Duodenal mucosa (tissue), 2 donors: ENCODE data around the gene CPA2.
"Not testable (repeated sequence)": the region's sequence is repeated elsewhere in the genome, so short reads cannot be mapped to it uniquely, and the experiment has no call there.

Experiments
- H3K27ac ChIP-seq: one replicate; pipeline ENCODE4 v1.7.0; 2013; ENCODE audit warnings: low read depth, low read length
- H3K27me3 ChIP-seq, 2 donors: one replicate each; pipeline ENCODE4 v1.7.0; 2013; ENCODE audit warnings: low read length in 2 of 2, control low read depth in 1 of 2; ENCODE audit not compliant: insufficient read depth in 2 of 2, control insufficient read depth in 1 of 2
- H3K36me3 ChIP-seq, 2 donors: one replicate each; pipeline ENCODE4 v1.7.0; 2013; ENCODE audit warnings: low read length in 2 of 2, control low read depth in 1 of 2; ENCODE audit not compliant: insufficient read depth in 2 of 2, control insufficient read depth in 1 of 2
- H3K4me1 ChIP-seq, 2 donors: one replicate each; pipeline ENCODE4 v1.7.0; 2013; ENCODE audit warnings: low read length in 2 of 2, control low read depth in 1 of 2; ENCODE audit not compliant: insufficient read depth in 2 of 2, control insufficient read depth in 1 of 2
- H3K4me3 ChIP-seq, 2 donors: one replicate each; pipeline ENCODE4 v1.7.0; 2013; ENCODE audit warnings: low read length in 2 of 2, low read depth in 1 of 2
- H3K9ac ChIP-seq, 2 donors: one replicate each; pipeline ENCODE4 v1.7.0; 2013; ENCODE audit warnings: low read length in 2 of 2, low read depth in 1 of 2
- H3K9me3 ChIP-seq, 2 donors: one replicate each; pipeline ENCODE4 v1.7.0; 2013; ENCODE audit warnings: low read length in 2 of 2, control low read depth in 1 of 2; ENCODE audit not compliant: control insufficient read depth in 1 of 2

The CPA2 gene

DNA sequence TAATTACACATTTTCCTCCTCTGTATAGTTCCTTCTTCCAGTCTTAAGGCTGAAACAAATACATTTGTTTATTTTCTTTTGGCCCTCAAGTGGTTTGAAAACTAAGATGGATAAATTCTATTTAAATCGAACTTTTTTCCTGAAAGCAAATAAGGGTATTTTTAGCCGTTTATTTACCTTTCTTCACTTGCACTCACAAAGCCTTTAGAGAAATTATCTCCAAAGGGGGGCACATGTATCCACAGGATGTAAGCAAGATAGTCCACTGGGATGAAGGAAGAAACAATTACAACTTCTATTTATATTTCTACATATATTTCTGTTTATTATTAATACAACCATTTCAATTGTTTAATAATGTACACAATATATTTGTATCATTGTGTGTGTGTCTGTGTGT lies 36.5 kb downstream of the CPA2 start:
- H3K27ac ChIP-seq: no peak overlapping the region
- H3K4me1 ChIP-seq: peaks cover 0 to 9% of the 10 kb centered on the region in 2 donors
- H3K9ac ChIP-seq: no peak overlapping the region
- H3K9me3 ChIP-seq: no peaks in the 10 kb centered on the region
- H3K27me3 ChIP-seq: no peaks in the 10 kb centered on the region
- no peak overlapping the region for H3K4me3 ChIP-seq
- no peaks in the 10 kb centered on the region for H3K36me3 ChIP-seq

DNA sequence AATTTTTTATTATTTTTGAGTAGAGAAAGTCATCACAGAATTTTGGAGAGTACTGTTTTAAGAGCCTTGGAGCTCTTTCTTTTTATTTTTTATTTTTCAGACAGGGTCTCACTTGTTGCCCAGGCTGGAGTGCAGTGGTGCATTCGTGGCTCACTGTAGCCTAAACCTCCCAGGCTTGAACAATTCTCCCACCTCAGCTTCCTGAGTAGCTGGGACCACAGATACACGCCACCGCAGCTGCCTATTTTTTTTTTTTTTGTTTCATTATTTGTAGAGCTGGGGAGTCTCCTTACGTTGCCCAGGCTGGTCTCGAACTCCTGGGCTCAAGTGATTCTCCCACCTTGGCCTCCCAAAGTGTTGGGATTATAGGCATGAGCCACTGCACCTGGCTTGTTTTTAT lies 36.9 kb downstream of the CPA2 start:
- Histone ChIP-seq H3K27ac (no peak overlapping the region), H3K4me3 (no peak overlapping the region), H3K4me1 (peaks cover 0 to 9% of the 10 kb centered on the region in 2 donors), H3K9ac (no peak overlapping the region), H3K27me3 (no peaks in the 10 kb centered on the region), H3K36me3 (no peaks in the 10 kb centered on the region), H3K9me3 (no peaks in the 10 kb centered on the region)

DNA sequence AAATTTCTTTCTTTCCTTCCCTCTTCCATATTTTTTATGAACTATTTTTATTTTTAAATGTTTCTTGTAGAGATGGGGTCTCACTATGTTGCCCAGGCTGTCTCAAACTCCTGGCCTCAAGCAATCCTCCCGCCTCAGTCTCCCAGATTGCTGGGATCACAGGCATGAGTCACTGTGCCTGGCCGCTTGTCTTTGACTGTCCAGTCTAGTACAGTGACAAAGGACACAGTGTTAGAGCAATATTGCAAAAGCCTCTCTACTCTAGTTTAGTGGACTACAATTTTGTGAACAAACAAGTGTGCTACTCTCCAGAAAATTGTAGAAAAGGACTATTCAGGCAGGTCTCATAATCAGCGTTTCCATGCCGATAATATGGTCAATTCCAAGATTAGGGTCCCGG lies 37.3 kb downstream of the CPA2 start:
- Histone ChIP-seq H3K36me3 (no peaks in the 10 kb centered on the region), H3K4me3 (no peak overlapping the region), H3K4me1 (peaks cover 0 to 8% of the 10 kb centered on the region in 2 donors), H3K9me3 (no peaks in the 10 kb centered on the region), H3K27ac (no peak overlapping the region), H3K27me3 (no peaks in the 10 kb centered on the region), H3K9ac (no peak overlapping the region)

DNA sequence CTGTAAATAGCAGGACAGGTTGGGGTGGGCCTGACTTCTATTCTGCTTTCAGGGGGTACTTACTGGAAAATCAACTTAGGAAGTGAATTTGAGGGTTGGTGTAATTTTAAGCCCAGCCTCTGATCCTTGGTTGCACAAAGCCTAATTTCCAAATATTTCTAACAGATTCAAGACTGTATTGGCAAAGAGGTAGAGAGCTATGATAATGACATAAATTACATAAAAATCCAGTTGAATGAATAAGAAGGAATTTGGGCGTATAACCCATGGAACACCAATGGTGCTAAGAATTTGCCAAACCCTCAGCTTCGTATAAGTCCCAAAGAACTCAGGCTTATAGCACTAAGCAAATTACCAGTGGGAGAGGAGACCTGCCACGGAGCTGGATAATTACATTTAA lies 38.2 kb downstream of the CPA2 start:
- H3K36me3 ChIP-seq: no peaks in the 10 kb centered on the region
- no peaks in the 10 kb centered on the region for H3K9me3 ChIP-seq
- H3K9ac ChIP-seq: no peak overlapping the region
- no peak overlapping the region for H3K27ac ChIP-seq
- H3K4me1 ChIP-seq: no peaks in the 10 kb centered on the region
- no peak overlapping the region for H3K4me3 ChIP-seq
- H3K27me3 ChIP-seq: no peaks in the 10 kb centered on the region

DNA sequence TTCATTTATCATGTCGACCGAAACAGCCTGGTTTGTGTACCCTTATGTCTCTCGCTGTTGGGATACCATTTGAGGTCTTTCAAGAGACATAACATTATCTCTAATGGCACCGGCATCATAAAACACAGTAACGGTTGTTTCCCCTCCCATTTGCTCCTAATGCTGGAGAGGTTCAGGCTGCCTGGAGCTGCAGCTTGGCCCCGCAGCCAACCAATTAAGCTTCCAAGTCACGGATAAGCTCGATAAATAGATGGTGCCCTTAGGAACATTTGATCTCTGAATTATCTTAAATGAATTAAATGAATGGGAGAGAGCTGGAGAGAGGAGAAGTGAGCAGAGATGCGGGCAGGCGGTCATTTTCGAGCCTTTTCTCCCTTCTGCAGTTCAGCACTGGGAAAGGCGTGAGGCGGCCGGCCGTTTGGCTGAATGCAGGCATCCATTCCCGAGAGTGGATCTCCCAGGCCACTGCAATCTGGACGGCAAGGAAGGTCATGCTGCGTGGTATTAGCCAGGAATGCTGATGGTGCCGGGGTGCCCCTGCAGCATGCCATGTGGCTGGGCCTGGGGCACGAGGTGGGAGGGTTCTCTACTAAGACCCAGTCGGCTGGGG lies 38.9 kb downstream of the CPA2 start:
- no peaks in the 10 kb centered on the region for H3K9me3 ChIP-seq
- H3K4me3 ChIP-seq: no peak overlapping the region
- no peaks in the 10 kb centered on the region for H3K4me1 ChIP-seq
- H3K27ac ChIP-seq: no peak overlapping the region
- no peaks in the 10 kb centered on the region for H3K27me3 ChIP-seq
- no peak overlapping the region for H3K9ac ChIP-seq
- H3K36me3 ChIP-seq: no peaks in the 10 kb centered on the region

DNA sequence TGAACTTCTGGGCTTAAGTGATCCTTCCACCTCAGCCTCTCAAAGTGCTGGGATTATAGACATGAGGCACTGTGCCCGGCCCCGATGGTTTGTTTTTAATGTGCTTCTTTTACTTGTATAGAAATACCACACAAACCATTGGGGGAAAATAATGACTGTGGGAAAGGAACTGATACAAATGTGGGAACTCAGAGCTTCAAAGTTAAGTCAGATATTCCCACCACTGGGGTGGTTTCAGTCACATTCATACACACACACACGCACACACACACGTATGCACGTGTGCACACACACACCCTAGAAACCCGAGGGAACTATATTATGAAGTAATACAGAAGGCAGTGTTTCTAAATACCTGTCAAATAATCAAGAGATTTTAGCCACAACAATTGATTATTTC lies 43.3 kb downstream of the CPA2 start:
- H3K27me3 ChIP-seq: no peaks in the 10 kb centered on the region

DNA sequence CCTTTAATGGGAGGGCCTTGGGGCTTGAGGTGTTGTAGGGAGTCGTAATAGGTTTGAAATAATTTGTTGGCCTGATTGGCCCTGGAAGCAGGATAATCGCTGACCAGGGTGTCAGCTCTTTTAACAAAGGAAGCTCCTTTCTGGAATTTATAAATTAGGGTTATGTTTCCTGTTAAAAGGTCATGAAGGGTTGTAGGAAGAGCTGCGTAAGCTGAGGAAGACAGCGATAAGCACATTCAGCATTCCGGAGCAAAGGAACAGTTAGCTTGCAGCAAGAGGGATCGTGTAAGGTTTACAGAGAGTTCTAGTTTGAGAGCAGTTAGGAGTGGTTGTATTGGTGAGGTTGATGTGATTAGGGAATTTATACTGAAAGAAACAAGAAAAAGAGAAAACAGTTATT lies 47.6 kb downstream of the CPA2 start:
- H3K9ac ChIP-seq: no peak overlapping the region
- no peak overlapping the region for H3K4me3 ChIP-seq
- no peaks in the 10 kb centered on the region for H3K4me1 ChIP-seq
- no peaks in the 10 kb centered on the region for H3K36me3 ChIP-seq
- no peaks in the 10 kb centered on the region for H3K9me3 ChIP-seq
- H3K27me3 ChIP-seq: no peaks in the 10 kb centered on the region
- H3K27ac ChIP-seq: no peak overlapping the region

More for the DNA sequence above, 43.3 kb downstream of the CPA2 start:
- H3K4me1 ChIP-seq: no peaks in the 10 kb centered on the region
- no peak overlapping the region for H3K9ac ChIP-seq
- no peaks in the 10 kb centered on the region for H3K36me3 ChIP-seq
- no peak overlapping the region for H3K27ac ChIP-seq
- H3K9me3 ChIP-seq: no peaks in the 10 kb centered on the region
- H3K4me3 ChIP-seq: no peak overlapping the region

DNA sequence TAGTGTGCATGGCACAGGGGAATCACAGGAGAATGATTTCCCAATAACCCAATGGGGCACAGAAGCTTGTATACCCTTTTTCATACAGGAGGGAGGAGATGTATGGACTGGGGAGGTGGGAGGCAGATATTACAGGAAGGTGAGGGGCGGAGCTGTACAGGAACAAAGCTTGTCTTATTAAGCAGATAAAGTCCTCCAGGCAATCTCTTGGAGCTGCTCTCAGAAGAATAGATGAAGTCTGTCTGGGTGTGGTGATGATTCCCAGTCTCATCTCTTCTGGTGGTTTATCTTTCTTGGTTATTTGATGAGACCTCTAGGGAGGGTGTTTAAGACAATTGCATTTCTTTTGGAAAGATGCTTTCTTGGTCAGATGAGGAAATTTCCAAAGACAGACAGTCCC lies 52.9 kb downstream of the CPA2 start:
- H3K9me3 ChIP-seq: no peaks in the 10 kb centered on the region

DNA sequence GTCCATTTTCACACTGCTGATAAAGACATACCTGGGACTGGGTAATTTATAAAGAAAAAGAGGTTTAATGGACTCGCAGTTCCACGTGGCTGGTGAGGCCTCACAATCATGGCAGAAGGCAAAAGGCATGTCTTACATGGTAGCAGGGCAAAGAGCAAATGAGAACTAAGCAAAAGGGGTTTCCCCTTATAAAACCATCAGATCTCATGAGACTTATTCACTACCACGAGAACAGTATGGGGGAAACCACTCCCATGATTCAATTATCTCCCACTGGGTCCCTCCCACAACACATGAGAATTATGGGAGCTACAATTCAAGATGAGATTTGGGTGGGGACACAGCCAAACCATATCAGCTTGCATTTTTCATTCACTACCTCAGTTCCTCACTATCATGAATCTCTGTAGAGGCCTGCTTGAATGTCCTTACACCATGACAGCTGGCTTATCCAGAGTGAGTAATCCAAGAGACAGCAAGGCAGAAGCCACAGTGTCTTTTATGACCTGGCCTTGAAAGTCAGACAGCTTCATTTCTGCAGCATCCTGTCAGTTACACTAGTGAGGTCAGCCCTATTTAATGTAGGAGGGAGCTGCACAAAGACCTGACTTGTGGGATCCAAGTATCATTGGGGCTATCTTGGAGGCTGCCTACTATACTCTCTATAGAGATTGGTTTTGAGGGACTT lies 55.0 kb downstream of the CPA2 start:
- H3K9ac ChIP-seq, H3K36me3 ChIP-seq, H3K27me3 ChIP-seq, H3K4me3 ChIP-seq, H3K9me3 ChIP-seq, H3K4me1 ChIP-seq, H3K27ac ChIP-seq: not testable (repeated sequence)

More for the DNA sequence above, 52.9 kb downstream of the CPA2 start:
- Histone ChIP-seq H3K27me3 (no peaks in the 10 kb centered on the region), H3K36me3 (no peaks in the 10 kb centered on the region), H3K4me1 (no peaks in the 10 kb centered on the region), H3K27ac (no peak overlapping the region), H3K9ac (no peak overlapping the region), H3K4me3 (no peak overlapping the region)

DNA sequence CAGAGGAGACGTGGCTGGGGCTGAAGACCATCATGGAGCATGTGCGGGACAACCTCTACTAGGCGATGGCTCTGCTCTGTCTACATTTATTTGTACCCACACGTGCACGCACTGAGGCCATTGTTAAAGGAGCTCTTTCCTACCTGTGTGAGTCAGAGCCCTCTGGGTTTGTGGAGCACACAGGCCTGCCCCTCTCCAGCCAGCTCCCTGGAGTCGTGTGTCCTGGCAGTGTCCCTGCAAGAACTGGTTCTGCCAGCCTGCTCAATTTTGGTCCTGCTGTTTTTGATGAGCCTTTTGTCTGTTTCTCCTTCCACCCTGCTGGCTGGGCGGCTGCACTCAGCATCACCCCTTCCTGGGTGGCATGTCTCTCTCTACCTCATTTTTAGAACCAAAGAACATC lies 56.0 kb downstream of the CPA2 start:
- no peaks in the 10 kb centered on the region for H3K9me3 ChIP-seq
- no peaks in the 10 kb centered on the region for H3K27me3 ChIP-seq
- H3K9ac ChIP-seq: no peak overlapping the region
- no peaks in the 10 kb centered on the region for H3K4me1 ChIP-seq
- no peaks in the 10 kb centered on the region for H3K36me3 ChIP-seq
- no peak overlapping the region for H3K4me3 ChIP-seq
- no peak overlapping the region for H3K27ac ChIP-seq
